Endothelial cell of umbilical vein (primary cell): ENCODE data around the gene TNIP1. TPM values are rescaled to one million over a fixed set of nuclear protein-coding genes. Genes with fewer than 3 reads are reported as not detected.

Experiments
- BruUV-seq: library from RNA; stranded (reverse); fragments of 400-500 nt; replicated peaks from 2 replicates; lab custom pipeline; 2021; lab: Mats Ljungman, UMichigan
- CTCF ChIA-PET: fragments of 300-600, 350-600 bp; sonication (Branson Sonifier 250); formaldehyde crosslinking; loops from one replicate; lab custom pipeline; 2021; ENCODE audit warnings: antibody characterized with exemption, inconsistent platforms; lab: Charles Lee
- POLR2A ChIA-PET: fragments of 300-600, 350-600 bp; sonication (Branson Sonifier 250); formaldehyde crosslinking; loops from one replicate; lab custom pipeline; 2021; ENCODE audit warnings: antibody characterized with exemption, inconsistent platforms; lab: Charles Lee
- DNase-seq: peaks from one replicate; pipeline ENCODE4 v3.0.0-alpha.2; 2011; ENCODE audit warnings: low read depth, low spot score
- FAIRE-seq: peaks from 2 replicates; lab custom pipeline; 2011; peaks lifted over from hg19 to GRCh38; lab: Jason Lieb, UNC
- H2AFZ ChIP-seq: 2 replicates; pipeline ENCODE4 v1.6.0; 2012; ENCODE audit warnings: low read depth, low read length, control low read depth, inconsistent platforms
- H3K27ac ChIP-seq: 2 replicates; pipeline ENCODE4 v1.5.1; 2011; ENCODE audit warnings: low read depth, mild to moderate bottlenecking, control low read depth, low read length, moderate library complexity; ENCODE audit not compliant: insufficient read depth
- H3K27me3 ChIP-seq, 2 experiments: 2 replicates each; pipeline versions ENCODE4 v1.6.0 to v1.6.1; 2011; ENCODE audit warnings: low read length in 2 of 2, mixed read lengths in 1 of 2; ENCODE audit not compliant: control insufficient read depth in 2 of 2, insufficient read depth in 2 of 2
- H3K36me3 ChIP-seq, 2 experiments: 2 replicates in 1 of 2; 3 replicates in 1 of 2; pipeline ENCODE4 v1.5.1; 2011; ENCODE audit warnings: low read length in 2 of 2, mild to moderate bottlenecking in 1 of 2, moderate library complexity in 1 of 2; ENCODE audit not compliant: control insufficient read depth in 2 of 2, insufficient read depth in 2 of 2; ENCODE audit errors: extremely low read depth in 1 of 2
- H3K4me1 ChIP-seq: 3 replicates; pipeline ENCODE4 v1.5.1; 2011; ENCODE audit warnings: mild to moderate bottlenecking, low read length; ENCODE audit not compliant: control insufficient read depth, insufficient read depth; ENCODE audit errors: extremely low read depth
- H3K4me2 ChIP-seq: 2 replicates; pipeline ENCODE4 v1.6.1; 2011; ENCODE audit warnings: low read length, control low read depth, mixed read lengths; ENCODE audit not compliant: insufficient read depth
- H3K4me3 ChIP-seq, 3 experiments: fragments of 200-600 bp in 1 of 3; sonication (generic), shearing (Covaris generic) in 1 of 3; replicated peaks in 1 of 3; 2 replicates each; pipeline ENCODE4 v1.5.1; 2011 to 2016; ENCODE audit warnings: control low read depth in 3 of 3, low read length in 3 of 3, mild to moderate bottlenecking in 2 of 3, inconsistent platforms in 1 of 3, low read depth in 1 of 3, moderate library complexity in 1 of 3; ENCODE audit not compliant: insufficient read depth in 1 of 3
- H3K79me2 ChIP-seq: 2 replicates; pipeline ENCODE4 v1.6.0; 2012; ENCODE audit warnings: low read length, inconsistent platforms; ENCODE audit not compliant: control insufficient read depth, insufficient read depth
- H3K9ac ChIP-seq: replicated peaks from 2 replicates; pipeline ENCODE3; 2011; ENCODE audit warnings: low read length, control low read depth; ENCODE audit not compliant: insufficient read depth; ENCODE audit errors: extremely low read depth
- H3K9me1 ChIP-seq: replicated peaks from 3 replicates; pipeline ENCODE4 v1.6.0; 2011; ENCODE audit warnings: mild to moderate bottlenecking, low read length; ENCODE audit not compliant: control insufficient read depth, insufficient read depth; ENCODE audit errors: extremely low read depth
- H3K9me3 ChIP-seq: replicated peaks from 2 replicates; pipeline ENCODE4 v1.5.1; 2012; ENCODE audit warnings: low read length, inconsistent platforms; ENCODE audit not compliant: control insufficient read depth, insufficient read depth
- H4K20me1 ChIP-seq: replicated peaks from 2 replicates; pipeline ENCODE3; 2011; ENCODE audit warnings: mild to moderate bottlenecking, low read length; ENCODE audit not compliant: control insufficient read depth, insufficient read depth; ENCODE audit errors: extremely low read depth
- CTCF ChIP-seq, 2 donors: IDR thresholded peaks; 1 replicate in 1 of 2; 2 replicates in 1 of 2; pipeline ENCODE4 v1.5.1; 2011; ENCODE audit warnings: low read length in 2 of 2, mild to moderate bottlenecking in 2 of 2, moderate library complexity in 2 of 2, control low read depth in 1 of 2, inconsistent platforms in 1 of 2, low read depth in 1 of 2; ENCODE audit not compliant: insufficient read depth in 1 of 2; ENCODE audit errors: extremely low read depth in 1 of 2
- EZH2 ChIP-seq: IDR thresholded peaks from 2 replicates; pipeline ENCODE4 v1.6.1; 2012; ENCODE audit warnings: borderline replicate concordance, low read depth, mild to moderate bottlenecking, moderate library complexity, low read length, inconsistent platforms; ENCODE audit not compliant: severe bottlenecking
- FOS ChIP-seq: IDR thresholded peaks from 2 replicates; pipeline ENCODE4 v1.6.1; 2011; ENCODE audit warnings: mild to moderate bottlenecking, low read length, moderate library complexity, borderline replicate concordance; ENCODE audit not compliant: insufficient read depth
- GATA2 ChIP-seq: IDR thresholded peaks from 2 replicates; pipeline ENCODE4 v1.7.0; 2011; ENCODE audit warnings: low read depth, mild to moderate bottlenecking, moderate library complexity, mixed read lengths, low read length; ENCODE audit not compliant: insufficient read length, insufficient read depth
- JUN ChIP-seq: IDR thresholded peaks from 2 replicates; pipeline ENCODE4 v1.6.1; 2011; ENCODE audit warnings: borderline replicate concordance, low read depth; ENCODE audit not compliant: insufficient read length, insufficient read depth
- MAX ChIP-seq: IDR thresholded peaks from 2 replicates; pipeline ENCODE4 v1.6.1; 2011; ENCODE audit not compliant: insufficient read depth, insufficient read length
- MYC ChIP-seq: IDR thresholded peaks from one replicate; pipeline ENCODE4 v1.6.1; 2011; ENCODE audit warnings: mild to moderate bottlenecking, low read depth, low read length
- POLR2A ChIP-seq: IDR thresholded peaks from 2 replicates; pipeline ENCODE4 v1.6.1; 2012; ENCODE audit warnings: low read depth, mild to moderate bottlenecking, control low read depth, low read length
- POLR2AphosphoS5 ChIP-seq: IDR thresholded peaks from 2 replicates; pipeline ENCODE4 v1.6.1; 2012; ENCODE audit warnings: low read depth, mild to moderate bottlenecking, control low read depth, low read length, moderate library complexity; ENCODE audit not compliant: insufficient read depth
- dilution Hi-C: fragments of 300-500 bp; cut with MboI; formaldehyde crosslinking; loops from one replicate; pipeline ENCODE4 v1.15.0; 2019; ENCODE audit warnings: low sequenced_read_pairs; ENCODE audit not compliant: extremely low pct_ligation_motif_present
- intact Hi-C: fragments of 100-400 bp; cut with micrococcal nuclease; formaldehyde crosslinking; loops from one replicate; pipeline ENCODE4 v1.10.0; 2022
- polyA plus RNA-seq, 4 experiments: library from polyadenylated mRNA; depleted of rRNA in 3 of 4; stranded (reverse) in 3 of 4; unstranded in 1 of 4; fragments of >200 nt; gene quantifications; 2 replicates each; pipeline versions ENCODE4 v1.2.1 to v1.2.3, GENCODE V29; 2011 to 2012; ENCODE audit warnings: missing spikeins in 1 of 4
- total RNA-seq: library from RNA; stranded (reverse); gene quantifications from 2 replicates; pipeline ENCODE4 v1.2.3, GENCODE V29; 2021

TNIP1 gene
- total and polyA plus RNA-seq, 2 donors (not counting 3 experiments of a cell fraction or from before 2014, with no cell fraction given): 43.0 to 96.8 TPM

- intact Hi-C loops: no loop called here
- POLR2A ChIA-PET: no interaction called here
These were observed 72.7 kb downstream of the TNIP1 start for GRCh38 chr5:151008210-151008491.

More at GRCh38 chr5:151008210-151008491, 72.7 kb downstream of the TNIP1 start:
- H3K4me3 ChIP-seq: no peak overlapping the region
- H3K27ac ChIP-seq: no peak overlapping the region
- no peak overlapping the region for H3K4me2 ChIP-seq
- H2AFZ ChIP-seq: no peak overlapping the region
- no peaks in the 10 kb centered on the region for H3K9me3 ChIP-seq
- no peaks in the 10 kb centered on the region for H3K4me1 ChIP-seq
- H3K79me2 ChIP-seq: no peaks in the 10 kb centered on the region
- no peak overlapping the region for H3K9ac ChIP-seq
- H3K9me1 ChIP-seq: no peaks in the 10 kb centered on the region
- no peaks in the 10 kb centered on the region for H4K20me1 ChIP-seq
- no peaks in the 10 kb centered on the region for H3K36me3 ChIP-seq
- DNase-seq (no peak), FAIRE-seq (no peak)
- H3K27me3 ChIP-seq: peaks cover 0 to 8% of the 10 kb centered on the region in 2 experiments
- TF ChIP-seq EZH2: no peak
- no peak for TF ChIP-seq MYC
- no peak for TF ChIP-seq JUN
- no peak for TF ChIP-seq GATA2
- TF ChIP-seq POLR2A: no peak
- TF ChIP-seq POLR2AphosphoS5: no peak
- TF ChIP-seq FOS: no peak
- TF ChIP-seq MAX: no peak
- no peak for TF ChIP-seq CTCF (IDR thresholded peaks at IDR 0.05; ENCODE audit: extremely low read depth in 1 of 2, insufficient read depth in 1 of 2, low read depth in 1 of 2, low read length in 2 of 2)
- CTCF ChIA-PET: no interaction called here
- no TSS peak for BruUV-seq
- dilution Hi-C loops: no loop called here
